Measurements from ENCODE around the gene OR2H2.
A peak's percentile ranks its signal among the peaks of the same experiment; 100 is the strongest.

The OR2H2 gene

GRCh38 chr6:29630315-29630714, 45.4 kb downstream of the OR2H2 start:
- DNase-seq (ENCODE audit: low spot score): no peak

DNA sequence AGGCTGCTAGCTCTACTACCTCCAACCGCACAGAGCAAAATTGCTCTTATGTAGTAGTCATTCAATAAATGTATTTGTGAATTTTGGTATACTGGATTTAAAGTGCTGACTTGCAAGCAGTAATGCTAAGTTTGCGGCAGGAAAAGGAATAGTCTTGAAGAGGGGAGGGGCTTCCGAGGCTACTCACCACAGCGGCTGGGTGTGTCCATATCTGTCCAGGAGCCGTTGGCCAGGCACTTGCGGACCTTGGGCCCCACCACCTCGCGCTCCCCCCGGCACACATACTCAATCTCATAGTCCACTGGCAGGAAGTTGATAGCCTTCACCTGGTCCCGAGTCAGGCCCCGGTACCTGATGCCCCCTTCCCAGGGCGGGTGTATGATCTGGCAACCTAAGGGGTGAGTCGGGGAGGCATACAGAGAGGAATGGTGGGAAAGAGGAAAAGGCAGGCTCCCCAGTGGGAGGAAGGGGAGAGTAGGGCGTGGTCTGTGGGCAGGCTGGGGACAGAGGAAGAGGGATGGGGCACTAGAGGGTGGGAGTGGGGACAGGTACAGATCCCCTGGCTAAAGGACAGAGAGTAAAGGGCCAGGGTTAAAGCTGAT, 46.4 kb downstream of the OR2H2 start:
- no peak for DNase-seq (ENCODE audit: low spot score)

DNA sequence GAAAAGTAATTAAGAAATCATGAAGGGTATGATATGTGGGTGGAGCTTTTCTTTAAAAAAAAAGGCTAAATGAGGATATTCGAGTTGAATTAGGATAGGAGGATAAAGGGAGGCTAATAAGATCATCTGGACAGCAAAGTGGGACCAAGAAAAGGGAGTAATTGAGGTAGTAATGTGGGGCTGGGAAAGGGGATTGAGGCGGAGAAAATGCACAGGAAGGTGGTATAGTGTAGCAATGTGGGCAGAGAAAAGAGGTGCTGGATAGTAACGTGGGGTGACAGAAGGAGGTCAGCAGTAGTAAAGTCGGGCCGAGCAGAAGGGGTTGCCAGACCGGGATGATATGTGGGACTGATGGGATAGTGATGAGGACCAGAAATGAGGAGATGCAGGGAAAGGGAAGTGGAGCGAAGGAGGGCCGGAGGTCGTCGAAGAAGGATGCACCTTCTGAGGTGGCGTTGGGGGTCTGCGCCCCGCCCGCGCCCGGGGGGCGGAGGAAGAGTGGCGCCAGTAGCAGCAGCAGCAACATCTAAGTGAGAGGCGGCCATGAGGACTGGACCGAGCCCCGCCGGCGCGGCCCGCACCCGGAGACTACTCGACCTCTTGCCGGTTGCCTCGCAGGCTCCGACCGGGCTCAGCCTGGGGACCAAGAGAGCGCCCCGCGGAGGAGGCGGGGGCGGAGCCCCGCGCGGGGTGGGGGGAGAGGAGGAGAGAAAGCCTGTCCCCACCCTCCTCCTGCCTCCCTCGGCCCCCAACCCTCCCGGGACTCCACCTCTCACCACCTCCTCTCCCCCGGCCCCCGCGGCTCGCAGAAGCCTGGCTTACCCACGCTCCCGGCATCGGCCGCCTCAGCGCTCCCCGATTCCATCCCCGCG, 47.2 kb downstream of the OR2H2 start:
- peak; percentile 60 for DNase-seq (ENCODE audit: low spot score)

DNA sequence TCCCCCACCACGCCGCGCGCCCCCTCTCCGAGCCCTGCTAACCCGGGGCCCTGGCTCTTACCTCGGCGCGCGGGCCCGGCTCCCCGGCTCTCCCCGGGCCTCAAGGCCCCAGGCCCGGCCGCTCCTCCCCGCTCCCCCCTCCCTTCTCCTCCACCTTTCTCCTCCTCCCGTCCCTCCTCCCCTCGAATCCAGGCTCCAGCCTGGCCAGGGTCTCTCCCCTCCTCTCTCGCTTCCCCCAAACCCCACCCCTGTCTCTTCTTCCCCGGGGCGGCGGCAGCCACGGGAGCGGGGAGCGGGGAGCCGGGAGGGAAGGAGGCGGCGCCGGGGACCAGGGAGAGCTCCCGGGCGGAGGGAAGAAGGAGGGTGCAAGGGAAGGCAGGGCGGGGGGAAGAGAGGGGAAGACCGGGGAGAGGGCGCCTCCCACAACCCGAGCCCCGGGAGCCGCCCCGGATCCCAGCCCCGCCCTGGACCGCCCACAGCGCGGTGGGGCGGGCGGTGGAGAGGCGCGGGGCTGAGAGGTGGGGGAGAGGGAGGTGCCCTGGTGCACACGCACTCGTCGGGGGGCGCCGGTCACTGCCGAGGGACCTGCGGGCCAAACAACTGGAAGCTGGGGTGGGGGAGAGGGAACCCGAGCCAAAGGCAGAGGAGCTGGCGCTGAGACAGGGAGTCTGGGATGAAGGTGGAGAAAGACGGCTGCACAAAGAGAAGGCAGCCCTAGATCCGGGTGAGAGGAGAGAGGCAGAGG, 48.0 kb downstream of the OR2H2 start, which contains the start of gene GABBR1:
TSS of gene GABBR1 (minus strand) at position 395 of the 745 bp plus-strand sequence. CDS start 798 bp downstream, outside the sequence.
- DNase-seq (ENCODE audit: low spot score): peak; percentile 69

DNA sequence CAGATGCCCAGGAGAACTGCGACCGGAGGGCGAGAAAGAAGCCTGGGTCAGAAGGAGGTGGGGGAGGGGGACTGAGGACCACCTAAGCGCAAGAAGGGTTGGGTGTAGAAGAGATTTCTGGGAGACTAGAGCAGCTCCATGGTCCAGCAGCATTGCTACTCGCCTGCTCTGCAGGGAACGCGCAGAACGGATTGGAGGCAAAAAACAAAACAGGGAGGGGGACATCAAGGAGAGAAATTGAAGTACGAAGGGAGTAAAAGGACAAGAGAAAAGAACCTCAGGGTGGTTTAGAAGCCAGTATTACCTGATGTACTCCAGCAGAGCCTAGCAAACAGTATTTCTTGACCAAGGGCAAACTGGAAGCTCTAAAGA, 48.6 kb downstream of the OR2H2 start:
- no peak for DNase-seq (ENCODE audit: low spot score)

GRCh38 chr6:29637247-29637646, 52.3 kb downstream of the OR2H2 start:
- DNase-seq (ENCODE audit: low spot score): no peak

All from CD4-positive, alpha-beta T cell treated with Interleukin-2 at 100 ng/mL for 4 hours (primary cell).